Endothelial cell of umbilical vein (primary cell): ENCODE results near the gene TMED7. TPM values are rescaled to one million over a fixed set of nuclear protein-coding genes. Genes with fewer than 3 reads are reported as not detected.

ENCODE experiments used
- BruUV-seq: library from RNA; stranded (reverse); fragments of 400-500 nt; replicated peaks from 2 replicates; lab custom pipeline; 2021; lab: Mats Ljungman, UMichigan
- CTCF ChIA-PET: fragments of 300-600, 350-600 bp; sonication (Branson Sonifier 250); formaldehyde crosslinking; loops from one replicate; lab custom pipeline; 2021; ENCODE audit warnings: antibody characterized with exemption, inconsistent platforms; lab: Charles Lee
- POLR2A ChIA-PET: fragments of 300-600, 350-600 bp; sonication (Branson Sonifier 250); formaldehyde crosslinking; loops from one replicate; lab custom pipeline; 2021; ENCODE audit warnings: antibody characterized with exemption, inconsistent platforms; lab: Charles Lee
- DNase-seq: peaks from one replicate; pipeline ENCODE4 v3.0.0-alpha.2; 2011; ENCODE audit warnings: low read depth, low spot score
- FAIRE-seq: peaks from 2 replicates; lab custom pipeline; 2011; peaks lifted over from hg19 to GRCh38; lab: Jason Lieb, UNC
- H2AFZ ChIP-seq: 2 replicates; pipeline ENCODE4 v1.6.0; 2012; ENCODE audit warnings: low read depth, low read length, control low read depth, inconsistent platforms
- H3K27ac ChIP-seq: 2 replicates; pipeline ENCODE4 v1.5.1; 2011; ENCODE audit warnings: low read depth, mild to moderate bottlenecking, control low read depth, low read length, moderate library complexity; ENCODE audit not compliant: insufficient read depth
- H3K27me3 ChIP-seq, 2 experiments: 2 replicates each; pipeline versions ENCODE4 v1.6.0 to v1.6.1; 2011; ENCODE audit warnings: low read length in 2 of 2, mixed read lengths in 1 of 2; ENCODE audit not compliant: control insufficient read depth in 2 of 2, insufficient read depth in 2 of 2
- H3K36me3 ChIP-seq, 2 experiments: 2 replicates in 1 of 2; 3 replicates in 1 of 2; pipeline ENCODE4 v1.5.1; 2011; ENCODE audit warnings: low read length in 2 of 2, mild to moderate bottlenecking in 1 of 2, moderate library complexity in 1 of 2; ENCODE audit not compliant: control insufficient read depth in 2 of 2, insufficient read depth in 2 of 2; ENCODE audit errors: extremely low read depth in 1 of 2
- H3K4me1 ChIP-seq: 3 replicates; pipeline ENCODE4 v1.5.1; 2011; ENCODE audit warnings: mild to moderate bottlenecking, low read length; ENCODE audit not compliant: control insufficient read depth, insufficient read depth; ENCODE audit errors: extremely low read depth
- H3K4me2 ChIP-seq: 2 replicates; pipeline ENCODE4 v1.6.1; 2011; ENCODE audit warnings: low read length, control low read depth, mixed read lengths; ENCODE audit not compliant: insufficient read depth
- H3K4me3 ChIP-seq, 3 experiments: fragments of 200-600 bp in 1 of 3; sonication (generic), shearing (Covaris generic) in 1 of 3; replicated peaks in 1 of 3; 2 replicates each; pipeline ENCODE4 v1.5.1; 2011 to 2016; ENCODE audit warnings: control low read depth in 3 of 3, low read length in 3 of 3, mild to moderate bottlenecking in 2 of 3, inconsistent platforms in 1 of 3, low read depth in 1 of 3, moderate library complexity in 1 of 3; ENCODE audit not compliant: insufficient read depth in 1 of 3
- H3K79me2 ChIP-seq: 2 replicates; pipeline ENCODE4 v1.6.0; 2012; ENCODE audit warnings: low read length, inconsistent platforms; ENCODE audit not compliant: control insufficient read depth, insufficient read depth
- H3K9ac ChIP-seq: replicated peaks from 2 replicates; pipeline ENCODE3; 2011; ENCODE audit warnings: low read length, control low read depth; ENCODE audit not compliant: insufficient read depth; ENCODE audit errors: extremely low read depth
- H3K9me1 ChIP-seq: replicated peaks from 3 replicates; pipeline ENCODE4 v1.6.0; 2011; ENCODE audit warnings: mild to moderate bottlenecking, low read length; ENCODE audit not compliant: control insufficient read depth, insufficient read depth; ENCODE audit errors: extremely low read depth
- H3K9me3 ChIP-seq: replicated peaks from 2 replicates; pipeline ENCODE4 v1.5.1; 2012; ENCODE audit warnings: low read length, inconsistent platforms; ENCODE audit not compliant: control insufficient read depth, insufficient read depth
- H4K20me1 ChIP-seq: replicated peaks from 2 replicates; pipeline ENCODE3; 2011; ENCODE audit warnings: mild to moderate bottlenecking, low read length; ENCODE audit not compliant: control insufficient read depth, insufficient read depth; ENCODE audit errors: extremely low read depth
- CTCF ChIP-seq, 2 donors: IDR thresholded peaks; 1 replicate in 1 of 2; 2 replicates in 1 of 2; pipeline ENCODE4 v1.5.1; 2011; ENCODE audit warnings: low read length in 2 of 2, mild to moderate bottlenecking in 2 of 2, moderate library complexity in 2 of 2, control low read depth in 1 of 2, inconsistent platforms in 1 of 2, low read depth in 1 of 2; ENCODE audit not compliant: insufficient read depth in 1 of 2; ENCODE audit errors: extremely low read depth in 1 of 2
- EZH2 ChIP-seq: IDR thresholded peaks from 2 replicates; pipeline ENCODE4 v1.6.1; 2012; ENCODE audit warnings: borderline replicate concordance, low read depth, mild to moderate bottlenecking, moderate library complexity, low read length, inconsistent platforms; ENCODE audit not compliant: severe bottlenecking
- GATA2 ChIP-seq: IDR thresholded peaks from 2 replicates; pipeline ENCODE4 v1.7.0; 2011; ENCODE audit warnings: low read depth, mild to moderate bottlenecking, moderate library complexity, mixed read lengths, low read length; ENCODE audit not compliant: insufficient read length, insufficient read depth
- JUN ChIP-seq: IDR thresholded peaks from 2 replicates; pipeline ENCODE4 v1.6.1; 2011; ENCODE audit warnings: borderline replicate concordance, low read depth; ENCODE audit not compliant: insufficient read length, insufficient read depth
- MYC ChIP-seq: IDR thresholded peaks from one replicate; pipeline ENCODE4 v1.6.1; 2011; ENCODE audit warnings: mild to moderate bottlenecking, low read depth, low read length
- POLR2A ChIP-seq: IDR thresholded peaks from 2 replicates; pipeline ENCODE4 v1.6.1; 2012; ENCODE audit warnings: low read depth, mild to moderate bottlenecking, control low read depth, low read length
- dilution Hi-C: fragments of 300-500 bp; cut with MboI; formaldehyde crosslinking; loops from one replicate; pipeline ENCODE4 v1.15.0; 2019; ENCODE audit warnings: low sequenced_read_pairs; ENCODE audit not compliant: extremely low pct_ligation_motif_present
- intact Hi-C: fragments of 100-400 bp; cut with micrococcal nuclease; formaldehyde crosslinking; loops from one replicate; pipeline ENCODE4 v1.10.0; 2022
- polyA plus RNA-seq, 4 experiments: library from polyadenylated mRNA; depleted of rRNA in 3 of 4; stranded (reverse) in 3 of 4; unstranded in 1 of 4; fragments of >200 nt; gene quantifications; 2 replicates each; pipeline versions ENCODE4 v1.2.1 to v1.2.3, GENCODE V29; 2011 to 2012; ENCODE audit warnings: missing spikeins in 1 of 4
- total RNA-seq: library from RNA; stranded (reverse); gene quantifications from 2 replicates; pipeline ENCODE4 v1.2.3, GENCODE V29; 2021
- TF ChIP-seq, protein P1 (sequence below): IDR thresholded peaks from 2 replicates; pipeline ENCODE4 v1.6.1; 2011; ENCODE audit not compliant: insufficient read depth, insufficient read length

Gene TMED7
- total and polyA plus RNA-seq, 2 donors (not counting 3 experiments of a cell fraction or from before 2014, with no cell fraction given), result 57.6 to 101 TPM

GRCh38 chr5:115629903-115630302 lies 4.1 kb upstream of the TMED7 start:
- Histone ChIP-seq H3K9me3 (no peaks in the 10 kb centered on the region), H4K20me1 (no peaks in the 10 kb centered on the region), H2AFZ (no peak overlapping the region), H3K27me3 (no peaks in the 10 kb centered on the region), H3K79me2 (peaks cover 10% of the 10 kb centered on the region), H3K4me3 (no peak overlapping the region), H3K4me2 (no peak overlapping the region), H3K9me1 (no peaks in the 10 kb centered on the region), H3K36me3 (no peaks in the 10 kb centered on the region), H3K27ac (no peak overlapping the region), H3K9ac (no peak overlapping the region), H3K4me1 (peaks cover 8% of the 10 kb centered on the region)
- CTCF ChIA-PET, result no interaction called here
- no peak for FAIRE-seq
- intact Hi-C loops (loop anchor here (5.0 kb wide), 2 partner anchors 332 to 347 kb away; partner anchors contain the start of gene LVRN), dilution Hi-C loops (no loop called here)
- no TSS peak for BruUV-seq
- TF ChIP-seq CTCF (IDR thresholded peaks at IDR 0.05; ENCODE audit: extremely low read depth in 1 of 2, insufficient read depth in 1 of 2, low read depth in 1 of 2, low read length in 2 of 2), result no peak
- no peak for TF ChIP-seq POLR2A
- TF ChIP-seq MYC, result no peak
- TF ChIP-seq, protein P1, sequence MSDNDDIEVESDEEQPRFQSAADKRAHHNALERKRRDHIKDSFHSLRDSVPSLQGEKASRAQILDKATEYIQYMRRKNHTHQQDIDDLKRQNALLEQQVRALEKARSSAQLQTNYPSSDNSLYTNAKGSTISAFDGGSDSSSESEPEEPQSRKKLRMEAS, result no peak
- no peak for TF ChIP-seq EZH2
- TF ChIP-seq JUN, result no peak
- no peak for TF ChIP-seq GATA2
- DNase-seq, result no peak
- POLR2A ChIA-PET, result no interaction called here
